ENCODE results near the gene APLP2.

DNA sequence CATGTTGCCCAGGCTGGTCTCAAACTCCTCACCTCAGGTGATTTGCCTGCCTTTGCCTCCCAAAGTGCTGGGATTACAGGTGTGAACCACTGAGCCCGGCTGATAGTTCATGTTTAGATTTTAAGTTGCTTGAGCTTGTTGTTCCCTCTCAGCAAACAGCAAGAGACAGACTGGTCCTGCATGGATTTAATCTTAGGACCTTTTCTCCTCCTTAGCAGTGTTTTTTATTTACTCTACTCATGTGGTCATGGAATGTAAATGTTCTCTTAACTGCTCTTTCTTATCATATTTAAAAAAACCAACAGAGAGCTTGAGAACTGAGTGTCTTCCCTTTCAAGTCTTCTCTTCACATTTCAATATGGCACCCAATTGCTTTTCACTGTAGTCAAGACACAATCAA is 44.3 kb upstream of the APLP2 start:
- TF ChIP-seq EZH2 (IDR thresholded peaks at IDR 0.05; ENCODE audit: borderline replicate concordance, low read depth, low read length, severe bottlenecking) = no peak
- TF ChIP-seq, protein P1, sequence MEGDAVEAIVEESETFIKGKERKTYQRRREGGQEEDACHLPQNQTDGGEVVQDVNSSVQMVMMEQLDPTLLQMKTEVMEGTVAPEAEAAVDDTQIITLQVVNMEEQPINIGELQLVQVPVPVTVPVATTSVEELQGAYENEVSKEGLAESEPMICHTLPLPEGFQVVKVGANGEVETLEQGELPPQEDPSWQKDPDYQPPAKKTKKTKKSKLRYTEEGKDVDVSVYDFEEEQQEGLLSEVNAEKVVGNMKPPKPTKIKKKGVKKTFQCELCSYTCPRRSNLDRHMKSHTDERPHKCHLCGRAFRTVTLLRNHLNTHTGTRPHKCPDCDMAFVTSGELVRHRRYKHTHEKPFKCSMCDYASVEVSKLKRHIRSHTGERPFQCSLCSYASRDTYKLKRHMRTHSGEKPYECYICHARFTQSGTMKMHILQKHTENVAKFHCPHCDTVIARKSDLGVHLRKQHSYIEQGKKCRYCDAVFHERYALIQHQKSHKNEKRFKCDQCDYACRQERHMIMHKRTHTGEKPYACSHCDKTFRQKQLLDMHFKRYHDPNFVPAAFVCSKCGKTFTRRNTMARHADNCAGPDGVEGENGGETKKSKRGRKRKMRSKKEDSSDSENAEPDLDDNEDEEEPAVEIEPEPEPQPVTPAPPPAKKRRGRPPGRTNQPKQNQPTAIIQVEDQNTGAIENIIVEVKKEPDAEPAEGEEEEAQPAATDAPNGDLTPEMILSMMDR (IDR thresholded peaks at IDR 0.05; ENCODE audit: borderline replicate concordance, extremely low read depth, low read length, poor library complexity, severe bottlenecking) = no peak

All from DND-41 (cell line).